Left ventricle myocardium inferior (tissue), 1 donor: ENCODE data around the gene WDR20. TPM values are rescaled to one million over a fixed set of nuclear protein-coding genes. Genes with fewer than 3 reads are reported as not detected.
"Not testable (repeated sequence)": the region's sequence is repeated elsewhere in the genome, so short reads cannot be mapped to it uniquely, and the experiment has no call there.

Experiments used
- DNase-seq: peaks from one replicate; pipeline ENCODE4 v3.0.0-alpha.2; 2020
- H3K27ac ChIP-seq: fragments of 200-600 bp; replicated peaks from 2 replicates; pipeline ENCODE4 v1.8.0; 2021
- H3K27me3 ChIP-seq: fragments of 200-600 bp; 2 replicates; pipeline ENCODE4 v1.8.0; 2021; ENCODE audit warnings: low read depth
- H3K36me3 ChIP-seq: fragments of 200-600 bp; 2 replicates; pipeline ENCODE4 v1.8.0; 2021
- H3K4me1 ChIP-seq: fragments of 200-600 bp; 2 replicates; pipeline ENCODE4 v1.8.0; 2021
- H3K4me3 ChIP-seq: fragments of 200-600 bp; 2 replicates; pipeline ENCODE4 v1.8.0; 2021; ENCODE audit warnings: mild to moderate bottlenecking, moderate library complexity
- H3K9me3 ChIP-seq: fragments of 200-600 bp; replicated peaks from 2 replicates; pipeline ENCODE4 v1.8.0; 2021
- intact Hi-C: fragments of 100-400 bp; cut with micrococcal nuclease; formaldehyde crosslinking; loops from one replicate; pipeline ENCODE4 v1.11.0; 2022
- total RNA-seq: library from RNA; stranded (reverse); fragmentation: NEBNext Ultra II Directional; extraction: Animal tissue kit (Norgen Biotek cat#: 25700); gene quantifications from one replicate; pipeline ENCODE4 v1.2.1, GENCODE V29; 2021
- TF ChIP-seq, protein P1 (sequence below): fragments of 200-600 bp; IDR thresholded peaks from 2 replicates; pipeline ENCODE4 v1.8.0; 2021; ENCODE audit warnings: antibody characterized with exemption, mild to moderate bottlenecking, borderline replicate concordance
- donor health status: DM: no; HTN: yes; CAD: no; lungs with severe emphysema.

WDR20 gene
- total RNA-seq, 1 donor from 2014 or later = 20.9 TPM

- H3K27me3 ChIP-seq = no peaks in the 10 kb centered on the region
- no peak for DNase-seq
- TF ChIP-seq, protein P1, sequence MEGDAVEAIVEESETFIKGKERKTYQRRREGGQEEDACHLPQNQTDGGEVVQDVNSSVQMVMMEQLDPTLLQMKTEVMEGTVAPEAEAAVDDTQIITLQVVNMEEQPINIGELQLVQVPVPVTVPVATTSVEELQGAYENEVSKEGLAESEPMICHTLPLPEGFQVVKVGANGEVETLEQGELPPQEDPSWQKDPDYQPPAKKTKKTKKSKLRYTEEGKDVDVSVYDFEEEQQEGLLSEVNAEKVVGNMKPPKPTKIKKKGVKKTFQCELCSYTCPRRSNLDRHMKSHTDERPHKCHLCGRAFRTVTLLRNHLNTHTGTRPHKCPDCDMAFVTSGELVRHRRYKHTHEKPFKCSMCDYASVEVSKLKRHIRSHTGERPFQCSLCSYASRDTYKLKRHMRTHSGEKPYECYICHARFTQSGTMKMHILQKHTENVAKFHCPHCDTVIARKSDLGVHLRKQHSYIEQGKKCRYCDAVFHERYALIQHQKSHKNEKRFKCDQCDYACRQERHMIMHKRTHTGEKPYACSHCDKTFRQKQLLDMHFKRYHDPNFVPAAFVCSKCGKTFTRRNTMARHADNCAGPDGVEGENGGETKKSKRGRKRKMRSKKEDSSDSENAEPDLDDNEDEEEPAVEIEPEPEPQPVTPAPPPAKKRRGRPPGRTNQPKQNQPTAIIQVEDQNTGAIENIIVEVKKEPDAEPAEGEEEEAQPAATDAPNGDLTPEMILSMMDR = no peak
- intact Hi-C loops = no loop called here
- H3K36me3 ChIP-seq = no peaks in the 10 kb centered on the region
- no peaks in the 10 kb centered on the region for H3K9me3 ChIP-seq
- peaks cover 67% of the 10 kb centered on the region for H3K4me1 ChIP-seq
- no peak overlapping the region for H3K27ac ChIP-seq
- no peak overlapping the region for H3K4me3 ChIP-seq
These were observed 5.2 kb downstream of the WDR20 start for GRCh38 chr14:102144914-102145313.

DNA sequence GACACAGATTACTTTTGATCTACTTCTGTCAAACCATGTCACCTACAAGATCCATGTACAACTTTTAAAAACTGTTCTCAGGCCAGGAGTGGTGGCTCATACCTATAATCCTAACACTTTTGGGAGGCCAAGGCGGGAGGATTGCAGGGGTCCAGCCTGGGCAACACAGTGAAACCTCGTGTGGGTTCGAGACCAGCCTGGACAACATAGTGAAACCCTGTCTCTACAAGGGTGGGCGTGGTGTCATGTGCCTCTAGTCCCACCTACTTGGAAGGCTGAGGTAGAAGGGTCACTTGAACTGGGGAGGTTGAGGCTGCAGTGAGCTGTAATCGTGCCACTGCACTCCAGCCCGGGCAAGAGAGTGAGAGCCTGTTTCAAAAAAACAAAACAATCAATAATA, 5.7 kb downstream of the WDR20 start:
- Histone ChIP-seq H3K4me1 (peaks cover 65% of the 10 kb centered on the region), H3K9me3 (no peaks in the 10 kb centered on the region), H3K27ac (no peak overlapping the region), H3K4me3 (no peak overlapping the region), H3K36me3 (no peaks in the 10 kb centered on the region), H3K27me3 (no peaks in the 10 kb centered on the region)
- intact Hi-C loops = no loop called here
- DNase-seq = no peak
- TF ChIP-seq, protein P1 = no peak

GRCh38 chr14:102146423-102146822, 6.7 kb downstream of the WDR20 start:
- intact Hi-C loops = no loop called here
- no peaks in the 10 kb centered on the region for H3K36me3 ChIP-seq
- no peak overlapping the region for H3K27ac ChIP-seq

GRCh38 chr14:102150083-102150482, 10.4 kb downstream of the WDR20 start:
- TF ChIP-seq, protein P1 = no peak
- Histone ChIP-seq H3K27ac (peak overlapping the region; percentile 78), H3K4me1 (peaks cover 80% of the 10 kb centered on the region)

More at GRCh38 chr14:102146423-102146822, 6.7 kb downstream of the WDR20 start:
- Histone ChIP-seq H3K4me1 (peaks cover 65% of the 10 kb centered on the region), H3K9me3 (no peaks in the 10 kb centered on the region), H3K27me3 (no peaks in the 10 kb centered on the region), H3K4me3 (no peak overlapping the region)
- TF ChIP-seq, protein P1 = no peak
- no peak for DNase-seq

DNA sequence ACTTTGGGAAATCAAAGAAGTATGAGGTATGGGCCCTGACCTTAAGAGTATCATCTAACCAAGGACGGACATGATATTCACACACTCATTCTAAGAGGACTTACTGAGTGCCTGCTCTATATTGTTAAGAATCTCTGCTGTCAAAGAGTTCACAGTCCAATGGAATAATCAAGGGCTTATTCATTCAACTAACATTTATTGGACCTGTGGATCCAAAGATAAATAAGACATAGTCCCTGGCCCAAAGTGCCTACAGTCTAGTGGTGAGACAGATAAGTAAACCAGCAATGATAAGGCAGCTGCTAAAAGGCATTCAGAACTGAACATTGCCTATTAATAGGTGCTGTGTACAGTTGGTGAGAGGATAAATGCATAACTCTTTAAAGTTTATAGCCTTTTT, 11.0 kb downstream of the WDR20 start:
- H3K36me3 ChIP-seq = peaks cover 18% of the 10 kb centered on the region
- no peaks in the 10 kb centered on the region for H3K27me3 ChIP-seq
- H3K9me3 ChIP-seq = no peaks in the 10 kb centered on the region
- peaks cover 86% of the 10 kb centered on the region for H3K4me1 ChIP-seq
- TF ChIP-seq, protein P1 = no peak
- intact Hi-C loops = no loop called here
- H3K27ac ChIP-seq = peak overlapping the region; percentile 78
- H3K4me3 ChIP-seq = peak overlapping the region; percentile 21
- DNase-seq = no peak

More at GRCh38 chr14:102150083-102150482, 10.4 kb downstream of the WDR20 start:
- H3K9me3 ChIP-seq = no peaks in the 10 kb centered on the region
- no peak overlapping the region for H3K4me3 ChIP-seq
- intact Hi-C loops = no loop called here
- no peak for DNase-seq
- no peaks in the 10 kb centered on the region for H3K27me3 ChIP-seq
- peaks cover 18% of the 10 kb centered on the region for H3K36me3 ChIP-seq

DNA sequence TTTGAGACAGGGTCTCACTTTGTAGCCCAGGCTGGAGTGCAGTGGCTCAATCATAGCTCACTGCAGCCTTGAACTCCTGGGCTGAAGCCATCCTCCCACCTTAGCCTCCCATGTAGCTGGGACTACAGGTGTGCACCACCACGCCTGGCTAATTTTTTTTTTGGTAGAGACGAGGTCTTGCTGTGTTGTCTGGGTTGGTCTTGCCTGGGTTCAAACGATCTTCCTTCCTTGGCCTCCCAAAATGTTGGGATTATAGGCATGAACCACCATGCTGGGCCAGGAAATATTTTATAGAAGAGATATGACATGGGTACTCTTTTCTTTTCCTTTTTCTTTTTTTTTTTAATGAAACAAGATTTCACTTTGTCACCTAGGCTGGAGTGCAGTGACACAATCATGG, 11.7 kb downstream of the WDR20 start:
- H3K27me3 ChIP-seq, intact Hi-C loops, DNase-seq, H3K9me3 ChIP-seq: not testable (repeated sequence)
- peaks cover 18% of the 10 kb centered on the region for H3K36me3 ChIP-seq
- peak overlapping the region; percentile 21 for H3K4me3 ChIP-seq
- H3K4me1 ChIP-seq = peaks cover 87% of the 10 kb centered on the region
- H3K27ac ChIP-seq = peak overlapping the region; percentile 78
